ENCODE measurements around the gene ARID1B.

DNA sequence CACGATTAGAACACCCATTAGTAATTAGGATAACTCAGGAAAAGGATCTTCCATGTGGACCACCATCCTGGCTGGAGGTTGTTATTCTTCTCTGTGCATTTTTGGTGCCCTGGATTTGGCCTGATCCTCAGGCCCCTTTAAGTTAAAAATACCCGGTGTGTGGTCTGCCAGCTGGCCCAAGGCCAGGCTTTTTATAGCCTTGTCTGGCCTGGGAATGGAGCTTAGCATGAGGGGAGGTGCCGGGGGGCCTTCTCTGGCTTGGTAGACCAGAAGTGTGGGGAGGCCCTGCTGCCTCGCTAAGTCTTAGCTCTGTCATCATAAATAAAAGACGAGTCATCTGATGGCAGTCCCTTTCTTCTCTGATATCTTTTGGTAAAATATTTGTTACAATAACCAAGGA lies 71.4 kb downstream of the ARID1B start:
- TF ChIP-seq, protein P1, sequence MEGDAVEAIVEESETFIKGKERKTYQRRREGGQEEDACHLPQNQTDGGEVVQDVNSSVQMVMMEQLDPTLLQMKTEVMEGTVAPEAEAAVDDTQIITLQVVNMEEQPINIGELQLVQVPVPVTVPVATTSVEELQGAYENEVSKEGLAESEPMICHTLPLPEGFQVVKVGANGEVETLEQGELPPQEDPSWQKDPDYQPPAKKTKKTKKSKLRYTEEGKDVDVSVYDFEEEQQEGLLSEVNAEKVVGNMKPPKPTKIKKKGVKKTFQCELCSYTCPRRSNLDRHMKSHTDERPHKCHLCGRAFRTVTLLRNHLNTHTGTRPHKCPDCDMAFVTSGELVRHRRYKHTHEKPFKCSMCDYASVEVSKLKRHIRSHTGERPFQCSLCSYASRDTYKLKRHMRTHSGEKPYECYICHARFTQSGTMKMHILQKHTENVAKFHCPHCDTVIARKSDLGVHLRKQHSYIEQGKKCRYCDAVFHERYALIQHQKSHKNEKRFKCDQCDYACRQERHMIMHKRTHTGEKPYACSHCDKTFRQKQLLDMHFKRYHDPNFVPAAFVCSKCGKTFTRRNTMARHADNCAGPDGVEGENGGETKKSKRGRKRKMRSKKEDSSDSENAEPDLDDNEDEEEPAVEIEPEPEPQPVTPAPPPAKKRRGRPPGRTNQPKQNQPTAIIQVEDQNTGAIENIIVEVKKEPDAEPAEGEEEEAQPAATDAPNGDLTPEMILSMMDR (IDR thresholded peaks at IDR 0.05; ENCODE audit: low read length) = no peak
- TF ChIP-seq EZH2 (IDR thresholded peaks at IDR 0.05; ENCODE audit: borderline replicate concordance, low read length) = no peak

All from OCI-LY1 (cell line).